Measurements from ENCODE around the gene DUSP22.

Gene DUSP22

DNA sequence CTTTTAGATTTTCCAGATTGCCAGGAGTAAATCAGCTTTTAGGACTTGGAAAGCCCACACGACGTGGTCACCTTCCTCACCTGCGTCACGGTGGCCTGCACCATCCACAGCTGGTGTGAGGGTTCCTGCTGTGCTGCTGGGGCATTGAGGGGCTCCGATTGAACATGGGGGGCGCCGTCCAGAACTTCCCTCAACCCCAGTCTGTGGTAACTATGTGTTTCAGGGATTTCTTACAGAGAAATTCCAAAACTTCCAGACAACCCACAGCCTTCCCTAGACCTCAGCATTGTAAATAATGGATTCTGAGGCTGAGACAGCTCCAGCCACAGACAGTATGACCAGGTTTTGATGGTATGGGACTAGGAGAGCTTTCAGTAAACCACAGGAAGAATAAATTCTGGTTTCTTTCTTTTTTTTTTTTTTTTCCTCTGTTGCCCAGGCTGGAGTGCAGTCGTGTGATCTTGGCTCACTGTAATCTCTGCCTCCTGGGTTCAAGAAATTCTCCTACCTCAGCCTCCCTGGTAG lies 52.6 kb downstream of the DUSP22 start:
- no peak overlapping the region for H3K27ac ChIP-seq
- TF ChIP-seq, protein P1, sequence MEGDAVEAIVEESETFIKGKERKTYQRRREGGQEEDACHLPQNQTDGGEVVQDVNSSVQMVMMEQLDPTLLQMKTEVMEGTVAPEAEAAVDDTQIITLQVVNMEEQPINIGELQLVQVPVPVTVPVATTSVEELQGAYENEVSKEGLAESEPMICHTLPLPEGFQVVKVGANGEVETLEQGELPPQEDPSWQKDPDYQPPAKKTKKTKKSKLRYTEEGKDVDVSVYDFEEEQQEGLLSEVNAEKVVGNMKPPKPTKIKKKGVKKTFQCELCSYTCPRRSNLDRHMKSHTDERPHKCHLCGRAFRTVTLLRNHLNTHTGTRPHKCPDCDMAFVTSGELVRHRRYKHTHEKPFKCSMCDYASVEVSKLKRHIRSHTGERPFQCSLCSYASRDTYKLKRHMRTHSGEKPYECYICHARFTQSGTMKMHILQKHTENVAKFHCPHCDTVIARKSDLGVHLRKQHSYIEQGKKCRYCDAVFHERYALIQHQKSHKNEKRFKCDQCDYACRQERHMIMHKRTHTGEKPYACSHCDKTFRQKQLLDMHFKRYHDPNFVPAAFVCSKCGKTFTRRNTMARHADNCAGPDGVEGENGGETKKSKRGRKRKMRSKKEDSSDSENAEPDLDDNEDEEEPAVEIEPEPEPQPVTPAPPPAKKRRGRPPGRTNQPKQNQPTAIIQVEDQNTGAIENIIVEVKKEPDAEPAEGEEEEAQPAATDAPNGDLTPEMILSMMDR (conservative IDR thresholded peaks at IDR 0.05), result no peak

DNA sequence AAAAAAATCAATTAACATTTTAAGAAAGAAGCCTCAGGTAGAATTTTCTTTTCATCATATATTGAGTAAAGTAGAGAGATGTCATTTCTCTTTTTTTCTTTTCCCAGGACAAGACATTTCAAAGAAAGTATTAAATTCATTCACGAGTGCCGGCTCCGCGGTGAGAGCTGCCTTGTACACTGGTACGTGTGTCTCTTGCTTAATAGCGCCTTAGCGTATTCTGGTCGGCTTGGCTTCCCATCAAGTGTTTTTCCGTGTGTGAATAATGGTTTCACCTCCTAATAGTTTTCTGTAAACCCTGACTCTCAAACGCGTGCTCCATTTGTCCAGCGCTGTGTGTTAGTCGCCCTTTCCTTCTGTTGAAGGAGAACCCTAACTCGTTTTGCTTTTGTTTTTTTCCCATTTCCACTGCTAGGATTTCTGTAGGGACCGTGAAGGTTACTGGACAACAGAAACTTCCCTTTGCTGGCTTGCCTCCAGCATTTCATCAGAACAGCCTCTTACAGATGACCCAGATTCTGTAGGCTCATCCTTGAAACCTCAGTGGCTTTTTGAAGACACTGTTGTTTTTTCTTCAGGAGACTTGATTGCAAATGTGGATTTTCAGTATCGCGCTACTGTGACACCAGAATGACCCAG lies 53.6 kb downstream of the DUSP22 start:
- TF ChIP-seq, protein P1 (conservative IDR thresholded peaks at IDR 0.05), result no peak
- no peak overlapping the region for H3K27ac ChIP-seq

DNA sequence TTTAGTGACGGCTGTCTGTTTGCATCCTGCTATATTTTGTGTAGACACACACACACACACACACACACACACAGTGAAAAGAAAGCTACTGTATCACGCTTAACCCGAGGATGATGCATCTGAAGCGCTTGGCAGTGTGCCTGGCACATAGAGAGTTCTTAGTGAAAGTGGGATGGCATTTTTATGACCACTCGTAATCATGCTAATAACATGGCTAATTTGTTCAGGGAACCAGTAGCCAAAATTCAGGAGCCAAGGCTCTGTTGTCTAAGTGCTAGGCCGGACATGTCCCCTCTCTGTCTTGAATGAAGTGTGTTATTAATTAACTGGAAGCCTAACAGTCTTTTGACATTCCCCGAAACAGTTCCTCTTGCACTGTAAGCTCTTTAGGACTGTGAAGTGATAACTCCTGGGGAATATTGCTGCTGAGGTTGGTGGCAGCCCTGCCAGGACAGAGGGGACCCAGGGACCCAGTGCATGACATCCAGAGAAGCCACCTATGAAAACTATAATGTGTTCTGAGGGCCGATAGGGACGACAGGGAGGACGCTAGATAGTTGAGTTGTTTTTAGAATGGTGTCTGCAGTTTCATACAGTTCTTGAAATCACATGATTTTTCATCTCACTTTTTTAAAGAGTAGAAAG lies 54.2 kb downstream of the DUSP22 start:
- no peak overlapping the region for H3K27ac ChIP-seq
- TF ChIP-seq, protein P1 (conservative IDR thresholded peaks at IDR 0.05), result no peak

DNA sequence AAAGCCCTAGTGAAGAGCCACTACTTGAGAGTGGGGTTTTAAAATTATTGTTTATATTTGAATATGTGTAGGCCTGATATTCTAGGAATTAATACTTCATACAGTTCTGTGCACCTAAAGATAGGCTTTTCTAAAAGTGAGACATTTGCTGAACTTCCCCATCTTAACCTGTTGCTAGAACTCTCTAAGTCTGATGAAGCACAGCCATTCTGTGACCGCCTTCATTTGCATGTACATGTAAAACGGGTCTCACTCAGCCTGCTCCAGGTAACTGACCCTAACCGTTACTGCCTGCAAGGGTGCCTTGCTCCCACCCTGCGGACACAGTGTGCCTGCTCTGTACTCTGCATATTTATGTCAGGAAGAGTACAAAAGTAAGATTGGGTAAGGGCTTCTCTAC lies 54.9 kb downstream of the DUSP22 start:
- H3K27ac ChIP-seq, result no peak overlapping the region
- TF ChIP-seq, protein P1 (conservative IDR thresholded peaks at IDR 0.05), result no peak

DNA sequence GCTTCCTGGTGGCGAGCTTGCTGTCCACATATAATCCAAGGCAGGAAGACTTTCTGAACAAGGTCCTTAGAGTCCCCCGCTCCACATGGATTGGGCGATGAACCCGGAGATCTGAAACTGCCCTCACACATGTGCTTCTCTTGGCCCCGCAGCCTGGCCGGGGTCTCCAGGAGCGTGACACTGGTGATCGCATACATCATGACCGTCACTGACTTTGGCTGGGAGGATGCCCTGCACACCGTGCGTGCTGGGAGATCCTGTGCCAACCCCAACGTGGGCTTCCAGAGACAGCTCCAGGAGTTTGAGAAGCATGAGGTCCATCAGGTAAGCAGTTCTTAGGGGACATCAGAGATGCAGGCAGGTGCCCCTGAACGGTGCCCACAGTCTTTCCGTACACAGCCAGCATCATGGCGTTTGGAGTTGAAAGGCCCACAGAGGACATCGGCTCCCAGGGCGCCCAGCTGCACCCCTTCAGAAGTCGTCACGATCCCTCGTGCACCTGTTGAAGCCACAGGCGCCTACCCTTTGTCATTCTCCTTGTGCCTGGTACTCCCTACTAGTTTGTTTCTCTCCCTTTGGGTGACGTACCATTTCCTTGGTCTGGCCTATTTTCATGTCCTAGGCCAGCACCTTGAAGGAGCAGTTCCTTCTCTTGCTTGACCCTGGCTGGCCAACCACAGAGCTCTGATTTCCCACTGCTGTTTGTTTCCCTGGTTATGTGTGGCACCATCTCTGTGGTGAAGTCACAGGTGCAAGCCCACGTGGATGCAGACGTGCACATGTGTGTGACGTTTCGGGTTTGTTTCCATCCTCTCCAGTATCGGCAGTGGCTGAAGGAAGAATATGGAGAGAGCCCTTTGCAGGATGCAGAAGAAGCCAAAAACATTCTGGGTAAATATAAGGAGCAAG lies 55.9 kb downstream of the DUSP22 start:
- no peak overlapping the region for H3K27ac ChIP-seq

DNA sequence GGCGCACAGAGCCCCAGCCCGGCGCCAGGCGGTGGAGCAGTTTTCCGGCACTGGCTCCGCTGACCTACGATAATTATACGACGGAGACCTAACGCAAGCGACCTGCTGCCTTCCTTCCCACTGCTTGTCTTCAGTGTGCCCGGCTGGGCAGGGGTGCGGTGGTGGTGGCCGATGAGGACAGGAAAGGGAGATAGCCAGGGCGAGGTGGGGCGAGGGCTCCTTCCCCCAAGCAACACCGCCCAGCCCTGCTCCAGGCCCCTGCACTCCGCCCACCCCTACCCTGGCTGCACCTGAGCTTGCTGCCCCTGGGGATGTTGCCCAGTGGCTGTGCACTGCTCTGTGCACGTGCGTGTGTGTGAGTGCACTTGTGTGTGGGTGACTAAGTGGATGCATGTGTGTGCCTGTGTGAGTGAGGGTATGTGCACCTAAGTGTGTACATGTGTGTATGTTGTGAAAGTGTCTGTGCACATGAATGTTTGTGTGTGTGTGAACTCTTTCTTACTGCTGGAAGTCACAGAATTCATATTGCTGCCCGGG lies 56.6 kb downstream of the DUSP22 start:
- no peak overlapping the region for H3K27ac ChIP-seq
- TF ChIP-seq, protein P1 (conservative IDR thresholded peaks at IDR 0.05), result no peak

More for the DNA sequence above, 55.9 kb downstream of the DUSP22 start:
- TF ChIP-seq, protein P1 (conservative IDR thresholded peaks at IDR 0.05), result no peak
